H9 (cell line): Measurements from ENCODE around the gene TRPM2. TPM values are rescaled to one million over a fixed set of nuclear protein-coding genes. Genes with fewer than 3 reads are reported as not detected.

Experiments used
- DNase-seq: peaks from one replicate; pipeline ENCODE4 v3.0.0-alpha.2; 2017
- H2AFZ ChIP-seq: one replicate; pipeline ENCODE4 v1.6.1; 2013; ENCODE audit warnings: mild to moderate bottlenecking, low read length, control low read depth, moderate library complexity
- H2AK5ac ChIP-seq: 2 replicates; pipeline ENCODE4 v1.6.1; 2013; ENCODE audit warnings: low read length, control low read depth, mixed read lengths; ENCODE audit not compliant: insufficient read length
- H2BK120ac ChIP-seq: one replicate; pipeline ENCODE4 v1.6.1; 2013; ENCODE audit warnings: low read depth, mild to moderate bottlenecking, low read length, control low read depth, inconsistent platforms; ENCODE audit not compliant: poor library complexity, severe bottlenecking
- H2BK12ac ChIP-seq: 2 replicates; pipeline ENCODE4 v1.6.1; 2013; ENCODE audit warnings: low read length, control low read depth, mixed read lengths, low read depth; ENCODE audit not compliant: insufficient read length
- H2BK15ac ChIP-seq: 2 replicates; pipeline ENCODE4 v1.6.1; 2013; ENCODE audit warnings: low read depth, low read length, control low read depth
- H2BK20ac ChIP-seq: one replicate; pipeline ENCODE4 v1.6.1; 2013; ENCODE audit warnings: low read depth, mild to moderate bottlenecking, low read length, control low read depth, inconsistent platforms; ENCODE audit not compliant: poor library complexity, severe bottlenecking
- H2BK5ac ChIP-seq: 2 replicates; pipeline ENCODE4 v1.6.1; 2013; ENCODE audit warnings: low read length, control low read depth, mixed read lengths; ENCODE audit not compliant: insufficient read length
- H3K14ac ChIP-seq: 2 replicates; pipeline ENCODE4 v1.6.1; 2013; ENCODE audit warnings: low read length, control low read depth; ENCODE audit not compliant: insufficient read depth
- H3K18ac ChIP-seq: 2 replicates; pipeline ENCODE4 v1.6.1; 2013; ENCODE audit warnings: low read depth, mild to moderate bottlenecking, mixed read lengths, low read length, control low read depth; ENCODE audit not compliant: insufficient read length
- H3K23ac ChIP-seq: 2 replicates; pipeline ENCODE4 v1.6.1; 2013; ENCODE audit warnings: low read length, control low read depth, mixed read lengths, low read depth; ENCODE audit not compliant: insufficient read length
- H3K23me2 ChIP-seq: 2 replicates; pipeline ENCODE4 v1.6.1; 2013; ENCODE audit warnings: low read depth, mild to moderate bottlenecking, mixed read lengths, low read length, control low read depth; ENCODE audit not compliant: insufficient read length, poor library complexity, severe bottlenecking
- H3K27ac ChIP-seq: 2 replicates; pipeline ENCODE4 v1.5.1; 2013; ENCODE audit warnings: low read length, control low read depth, mixed read lengths, low read depth; ENCODE audit not compliant: insufficient read length
- H3K27me3 ChIP-seq: 2 replicates; pipeline ENCODE4 v1.6.1; 2013; ENCODE audit warnings: low read length, control low read depth, inconsistent platforms; ENCODE audit not compliant: insufficient read depth
- H3K4ac ChIP-seq: 2 replicates; pipeline ENCODE4 v1.6.1; 2013; ENCODE audit warnings: low read depth, mild to moderate bottlenecking, control low read depth, inconsistent platforms, low read length, moderate library complexity
- H3K4me1 ChIP-seq: 2 replicates; pipeline ENCODE4 v1.6.1; 2013; ENCODE audit warnings: low read length, control low read depth, inconsistent platforms; ENCODE audit not compliant: insufficient read depth
- H3K4me2 ChIP-seq: 2 replicates; pipeline ENCODE4 v1.6.1; 2013; ENCODE audit warnings: low read length, control low read depth, mixed read lengths; ENCODE audit not compliant: insufficient read length, insufficient read depth
- H3K56ac ChIP-seq: 2 replicates; pipeline ENCODE4 v1.6.1; 2013; ENCODE audit warnings: low read depth, mild to moderate bottlenecking, mixed read lengths, low read length, control low read depth; ENCODE audit not compliant: insufficient read length
- H3K79me1 ChIP-seq: 2 replicates; pipeline ENCODE4 v1.6.1; 2013; ENCODE audit warnings: low read depth, mild to moderate bottlenecking, moderate library complexity, low read length, control low read depth, inconsistent platforms; ENCODE audit not compliant: insufficient read depth, poor library complexity, severe bottlenecking
- H3K79me2 ChIP-seq: 2 replicates; pipeline ENCODE4 v1.6.1; 2013; ENCODE audit warnings: low read length, control low read depth, inconsistent platforms; ENCODE audit not compliant: insufficient read depth
- H3K9ac ChIP-seq: 2 replicates; pipeline ENCODE4 v1.6.1; 2013; ENCODE audit warnings: low read length, control low read depth, mixed read lengths; ENCODE audit not compliant: insufficient read length; ENCODE audit errors: extremely low read depth
- H3K9me3 ChIP-seq: one replicate; pipeline ENCODE4 v1.6.1; 2013; ENCODE audit warnings: low read depth, low read length, inconsistent platforms; ENCODE audit not compliant: control insufficient read depth
- H3T11ph ChIP-seq: one replicate; pipeline ENCODE4 v1.6.1; 2013; ENCODE audit warnings: mild to moderate bottlenecking, low read length, control low read depth, inconsistent platforms
- H4K20me1 ChIP-seq: one replicate; pipeline ENCODE4 v1.6.1; 2013; ENCODE audit not compliant: control insufficient read depth, insufficient read length, insufficient read depth
- H4K5ac ChIP-seq: 2 replicates; pipeline ENCODE4 v1.6.1; 2013; ENCODE audit warnings: low read depth, mild to moderate bottlenecking, mixed read lengths, low read length, control low read depth; ENCODE audit not compliant: insufficient read length
- H4K8ac ChIP-seq: replicated peaks from 2 replicates; pipeline ENCODE4 v1.6.1; 2013; ENCODE audit warnings: low read length, control low read depth, mixed read lengths, low read depth; ENCODE audit not compliant: insufficient read length
- H4K91ac ChIP-seq: 2 replicates; pipeline ENCODE4 v1.6.1; 2013; ENCODE audit warnings: low read depth, mild to moderate bottlenecking, moderate library complexity, mixed read lengths, low read length, control low read depth; ENCODE audit not compliant: insufficient read length
- H3K27ac Mint-ChIP-seq, 3 experiments: 2 replicates in 2 of 3; 3 replicates in 1 of 3; pipeline ENCODE4 v1.8.0; 2020 to 2021; ENCODE audit warnings: mixed read lengths in 3 of 3, mild to moderate bottlenecking in 1 of 3, moderate library complexity in 1 of 3
- H3K27me3 Mint-ChIP-seq: 2 replicates; pipeline ENCODE4 v1.8.0; 2021; ENCODE audit warnings: low read depth, mild to moderate bottlenecking, moderate library complexity, mixed read lengths
- H3K36me3 Mint-ChIP-seq, 3 experiments: 2 replicates in 2 of 3; 3 replicates in 1 of 3; pipeline ENCODE4 v1.8.0; 2020 to 2021; ENCODE audit warnings: low read depth in 3 of 3, mixed read lengths in 3 of 3; ENCODE audit not compliant: insufficient read depth in 1 of 3
- H3K4me1 Mint-ChIP-seq, 2 experiments: 2 replicates each; pipeline ENCODE4 v1.8.0; 2020; ENCODE audit warnings: mixed read lengths in 2 of 2
- H3K4me3 Mint-ChIP-seq, 2 experiments: 2 replicates in 1 of 2; 3 replicates in 1 of 2; pipeline ENCODE4 v1.8.0; 2020 to 2021; ENCODE audit warnings: mild to moderate bottlenecking in 2 of 2, mixed read lengths in 2 of 2, moderate library complexity in 1 of 2
- H3K9me3 Mint-ChIP-seq, 2 experiments: 2 replicates in 1 of 2; 3 replicates in 1 of 2; pipeline ENCODE4 v1.8.0; 2020; ENCODE audit warnings: mild to moderate bottlenecking in 2 of 2, mixed read lengths in 2 of 2, moderate library complexity in 1 of 2
- WGBS: extraction: QIAGEN DNeasy Blood & Tissue Kit; methylation state at CpG from one replicate; pipeline ENCODE4 v1.1.7; 2013; ENCODE audit warnings: missing lambda C conversion rate, low lambda C conversion rate, mixed read lengths; ENCODE audit not compliant: insufficient read length; ENCODE audit errors: extremely low coverage; 5-methylcytosine and 5-hydroxymethylcytosine counted together
- total RNA-seq: library from RNA; stranded (reverse); gene quantifications from 2 replicates; pipeline ENCODE4 v1.2.1, GENCODE V29; 2021
- TF ChIP-seq, protein P1 (sequence below): fragments of 200-600 bp; sonication (generic); conservative IDR thresholded peaks from 3 replicates; pipeline ENCODE4 v1.8.0; 2021; ENCODE audit warnings: antibody characterized with exemption, mild to moderate bottlenecking

TRPM2 gene
- total RNA-seq, 1 experiment from 2014 or later = 0.68 TPM

- Histone ChIP-seq H3K4ac (no peak overlapping the region), H3K27me3 (no peaks in the 10 kb centered on the region), H2AK5ac (no peak overlapping the region), H3T11ph (no peak overlapping the region), H3K18ac (no peak overlapping the region), H3K79me2 (no peaks in the 10 kb centered on the region), H3K79me1 (no peaks in the 10 kb centered on the region), H2BK20ac (no peak overlapping the region), H4K91ac (no peak overlapping the region), H3K27ac (no peak overlapping the region), H3K14ac (no peak overlapping the region), H4K8ac (no peak overlapping the region), H3K23ac (no peak overlapping the region), H4K5ac (no peak overlapping the region), H3K4me1 (no peaks in the 10 kb centered on the region), H3K9me3 (no peaks in the 10 kb centered on the region), H3K9ac (no peak overlapping the region), H2BK12ac (no peak overlapping the region), H2BK120ac (no peak overlapping the region), H2BK15ac (no peak overlapping the region), H2BK5ac (no peak overlapping the region), H3K23me2 (no peaks in the 10 kb centered on the region), H2AFZ (no peak overlapping the region), H4K20me1 (no peaks in the 10 kb centered on the region), H3K56ac (no peak overlapping the region), H3K4me2 (no peak overlapping the region)
- Mint-ChIP-seq H3K27me3 (no peaks in the 10 kb centered on the region), H3K27ac (no peak overlapping the region), H3K4me3 (no peak overlapping the region), H3K36me3 (no peaks in the 10 kb centered on the region), H3K9me3 (no peaks in the 10 kb centered on the region), H3K4me1 (peaks cover 0 to 8% of the 10 kb centered on the region in 2 experiments; a peak in 3 of 4 replicates)
- TF ChIP-seq, protein P1, sequence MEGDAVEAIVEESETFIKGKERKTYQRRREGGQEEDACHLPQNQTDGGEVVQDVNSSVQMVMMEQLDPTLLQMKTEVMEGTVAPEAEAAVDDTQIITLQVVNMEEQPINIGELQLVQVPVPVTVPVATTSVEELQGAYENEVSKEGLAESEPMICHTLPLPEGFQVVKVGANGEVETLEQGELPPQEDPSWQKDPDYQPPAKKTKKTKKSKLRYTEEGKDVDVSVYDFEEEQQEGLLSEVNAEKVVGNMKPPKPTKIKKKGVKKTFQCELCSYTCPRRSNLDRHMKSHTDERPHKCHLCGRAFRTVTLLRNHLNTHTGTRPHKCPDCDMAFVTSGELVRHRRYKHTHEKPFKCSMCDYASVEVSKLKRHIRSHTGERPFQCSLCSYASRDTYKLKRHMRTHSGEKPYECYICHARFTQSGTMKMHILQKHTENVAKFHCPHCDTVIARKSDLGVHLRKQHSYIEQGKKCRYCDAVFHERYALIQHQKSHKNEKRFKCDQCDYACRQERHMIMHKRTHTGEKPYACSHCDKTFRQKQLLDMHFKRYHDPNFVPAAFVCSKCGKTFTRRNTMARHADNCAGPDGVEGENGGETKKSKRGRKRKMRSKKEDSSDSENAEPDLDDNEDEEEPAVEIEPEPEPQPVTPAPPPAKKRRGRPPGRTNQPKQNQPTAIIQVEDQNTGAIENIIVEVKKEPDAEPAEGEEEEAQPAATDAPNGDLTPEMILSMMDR = no peak
- WGBS = no CpG with 5 or more reads among the region's 12 CpGs
- DNase-seq = no peak
Measured at GRCh38 chr21:44464351-44464750, 110.9 kb downstream of the TRPM2 start.
